Measurements from ENCODE around the gene TAF13. TPM values are rescaled to one million over a fixed set of nuclear protein-coding genes. Genes with fewer than 3 reads are reported as not detected.

TAF13 gene
- total RNA-seq, 2 experiments from 2014 or later = 18.5 to 19.0 TPM

DNA sequence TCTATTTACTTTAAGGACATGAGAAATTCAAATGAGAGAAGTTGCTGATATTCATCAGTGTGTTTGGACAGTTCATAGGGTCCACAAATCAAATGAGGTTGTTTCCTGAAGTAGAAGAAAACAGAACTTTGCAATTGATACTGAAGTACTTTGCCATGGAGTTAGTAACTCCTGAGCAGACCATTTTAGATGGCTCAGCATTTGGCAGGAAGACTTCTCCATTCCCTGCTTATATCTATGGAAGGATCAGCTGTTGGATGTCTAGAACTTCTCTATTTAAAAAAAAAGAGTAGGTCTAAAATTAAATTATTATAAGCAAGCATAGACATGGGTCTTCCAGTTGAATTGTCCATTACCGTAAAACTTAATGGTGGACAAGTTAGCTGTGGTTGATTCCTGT, 19.8 kb upstream of the TAF13 start:
- Mint-ChIP-seq H3K27ac (no peak overlapping the region), H3K36me3 (ENCODE audit: low read depth) (peaks cover 29% of the 10 kb centered on the region), H3K4me3 (no peak overlapping the region), H3K9me3 (no peaks in the 10 kb centered on the region), H3K27me3 (no peaks in the 10 kb centered on the region), H3K4me1 (ENCODE audit: low read depth) (peaks cover 21% of the 10 kb centered on the region)
- ATAC-seq = no peak
- CTCF ChIA-PET = interaction anchor here (6.2 kb wide), 1 partner anchor 17 kb away, joined by 95 read pairs; the partner anchor contains the start of gene ELAPOR1
- DNase-seq = no peak
- POLR2A ChIA-PET = no interaction called here
- TF ChIP-seq CTCF (IDR thresholded peaks at IDR 0.05) = no peak
- intact Hi-C loops (cut with micrococcal nuclease) = no loop called here

DNA sequence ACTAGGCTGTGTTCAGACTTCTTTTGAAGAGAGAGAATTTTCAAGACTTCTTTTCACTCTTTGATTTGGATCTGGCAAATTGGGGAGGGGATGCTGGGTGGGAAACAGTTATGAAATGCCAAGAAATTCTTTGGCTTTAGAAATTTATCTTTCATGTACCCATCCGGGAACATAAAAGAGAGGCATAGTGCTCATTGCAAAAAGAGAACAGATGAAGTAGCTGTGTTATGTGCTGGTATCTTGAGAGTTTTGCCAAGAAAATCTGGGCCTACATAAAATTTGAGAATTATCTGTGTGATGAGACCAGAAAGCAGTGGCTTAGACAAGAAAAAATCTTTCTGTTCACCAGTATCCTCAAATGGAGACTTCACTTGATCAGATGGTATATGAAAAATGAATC, 19.1 kb upstream of the TAF13 start:
- intact Hi-C loops (cut with micrococcal nuclease) = no loop called here
- H3K4me3 Mint-ChIP-seq = no peak overlapping the region
- CTCF ChIA-PET = interaction anchor here (0.8 kb wide), 1 partner anchor 18 kb away, joined by 3 read pairs; no protein-coding TSS in a partner anchor
- H3K36me3 Mint-ChIP-seq (ENCODE audit: low read depth) = peaks cover 24% of the 10 kb centered on the region
- DNase-seq = no peak
- ATAC-seq = no peak
- H3K27ac Mint-ChIP-seq = peak overlapping the region; percentile 2
- H3K27me3 Mint-ChIP-seq = no peaks in the 10 kb centered on the region
- POLR2A ChIA-PET = no interaction called here
- peaks cover 21% of the 10 kb centered on the region for H3K4me1 Mint-ChIP-seq (ENCODE audit: low read depth)
- no peak for TF ChIP-seq CTCF (IDR thresholded peaks at IDR 0.05)
- H3K9me3 Mint-ChIP-seq = no peaks in the 10 kb centered on the region

DNA sequence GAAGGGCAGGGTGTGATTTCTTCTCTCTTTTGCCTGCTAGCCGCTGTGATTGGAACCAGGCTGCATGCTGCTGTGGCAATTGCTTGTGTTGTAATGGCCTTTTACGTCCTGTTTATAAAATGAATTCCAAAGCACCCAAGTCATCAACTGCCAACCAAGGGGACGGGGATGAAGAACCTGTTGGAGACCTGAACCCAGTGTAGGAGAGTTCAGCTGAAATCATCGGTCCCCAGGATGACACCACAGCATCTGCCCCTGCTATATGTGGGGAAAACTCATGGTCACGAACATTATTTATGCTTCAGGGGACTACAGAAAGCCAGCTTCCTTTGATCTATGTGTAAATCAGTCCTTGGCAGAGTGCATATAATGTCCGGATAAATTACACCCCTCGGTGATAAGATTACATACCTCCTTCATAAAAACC, 18.6 kb upstream of the TAF13 start:
- CTCF ChIA-PET = interaction anchor here (0.8 kb wide), 1 partner anchor 19 kb away, joined by 3 read pairs; no protein-coding TSS in a partner anchor

GRCh38 chr1:109091839-109092193, 16.0 kb upstream of the TAF13 start:
- ATAC-seq (no peak), DNase-seq (no peak)
- Mint-ChIP-seq H3K36me3 (ENCODE audit: low read depth) (peaks cover 30% of the 10 kb centered on the region), H3K27ac (peak overlapping the region; percentile 97), H3K4me1 (ENCODE audit: low read depth) (peaks cover 24% of the 10 kb centered on the region), H3K4me3 (peak overlapping the region; percentile 96), H3K27me3 (no peaks in the 10 kb centered on the region), H3K9me3 (peaks cover 3% of the 10 kb centered on the region)
- intact Hi-C loops (cut with micrococcal nuclease) = no loop called here
- CTCF ChIA-PET = interaction anchor here (0.6 to 3.2 kb wide), 7 partner anchors 9 to 307 kb away, joined by 3 to 25 read pairs (median 3); partner anchors contain the start of gene TAF13
- TF ChIP-seq CTCF (IDR thresholded peaks at IDR 0.05) = no peak
- POLR2A ChIA-PET = interaction anchor here (0.6 to 3.3 kb wide), 7 partner anchors 9 to 528 kb away, joined by 3 to 47 read pairs (median 4); partner anchors contain the start of gene CLCC1

More for the DNA sequence above, 18.6 kb upstream of the TAF13 start:
- Mint-ChIP-seq H3K36me3 (ENCODE audit: low read depth) (peaks cover 27% of the 10 kb centered on the region), H3K9me3 (no peaks in the 10 kb centered on the region), H3K27ac (peak overlapping the region; percentile 2), H3K27me3 (no peaks in the 10 kb centered on the region), H3K4me1 (ENCODE audit: low read depth) (peaks cover 24% of the 10 kb centered on the region), H3K4me3 (no peak overlapping the region)
- intact Hi-C loops (cut with micrococcal nuclease) = no loop called here
- no peak for TF ChIP-seq CTCF (IDR thresholded peaks at IDR 0.05)
- POLR2A ChIA-PET = no interaction called here
- ATAC-seq = no peak
- DNase-seq = no peak

GRCh38 chr1:109091078-109091838, 15.5 kb upstream of the TAF13 start:
- POLR2A ChIA-PET = interaction anchor here (0.8 to 3.3 kb wide), 8 partner anchors 9 to 529 kb away, joined by 3 to 47 read pairs (median 3); partner anchors contain the start of genes CLCC1 and TAF13
- Mint-ChIP-seq H3K27ac (peak overlapping the region; percentile 97), H3K36me3 (ENCODE audit: low read depth) (peaks cover 30% of the 10 kb centered on the region), H3K9me3 (peaks cover 3% of the 10 kb centered on the region), H3K4me1 (ENCODE audit: low read depth) (peaks cover 24% of the 10 kb centered on the region), H3K27me3 (no peaks in the 10 kb centered on the region), H3K4me3 (peak overlapping the region; percentile 96)
- DNase-seq (peak; percentile 47), ATAC-seq (peak; percentile 64)
- intact Hi-C loops (cut with micrococcal nuclease) = no loop called here
- CTCF ChIA-PET = interaction anchor here (1.0 to 3.2 kb wide), 8 partner anchors 8 to 307 kb away, joined by 3 to 25 read pairs (median 3); partner anchors contain the start of gene TAF13
- no peak for TF ChIP-seq CTCF (IDR thresholded peaks at IDR 0.05)
